ENCODE results near the gene MYMX. TPM values are rescaled to one million over a fixed set of nuclear protein-coding genes. Genes with fewer than 3 reads are reported as not detected.
A peak's percentile ranks its signal among the peaks of the same experiment; 100 is the strongest.

MYMX gene
- total and polyA plus RNA-seq, 2 of the 13 experiments (the other 11 are each of a cell fraction or from before 2014, with no cell fraction given) = not detected

GRCh38 chr6:44219053-44219814 lies 2.5 kb downstream of the MYMX start (continued):
- TF ChIP-seq AKNA (CRISPR knock-in tag; IDR thresholded peaks at IDR 0.05; ENCODE audit: borderline replicate concordance) (peak; percentile 75; the same call in 1 of the 2 replicates), HNRNPK (IDR thresholded peaks at IDR 0.05; ENCODE audit: low read depth, low read length, poor library complexity, severe bottlenecking) (peak; percentile 86), MAZ (IDR thresholded peaks at IDR 0.05; ENCODE audit: borderline replicate concordance, low read depth, low read length) (no peak), MAZ (CRISPR knock-in tag; IDR thresholded peaks at IDR 0.05; ENCODE audit: low read depth) (peak; percentile 46; the same call in 1 of the 2 replicates), TFDP2 (CRISPR knock-in tag; IDR thresholded peaks at IDR 0.05) (peak; percentile 81), PATZ1 (CRISPR knock-in tag; IDR thresholded peaks at IDR 0.05) (peak; percentile 77), ZNF451 (CRISPR knock-in tag; IDR thresholded peaks at IDR 0.05) (peak; percentile 83; the same call in 1 of the 2 replicates), ZNF792 (CRISPR knock-in tag; IDR thresholded peaks at IDR 0.05) (peak; percentile 85), PHF8 (CRISPR knock-in tag; IDR thresholded peaks at IDR 0.05) (peak; percentile 78), BHLHE40 (IDR thresholded peaks at IDR 0.05; ENCODE audit: low read length) (peak; percentile 67), HOXA3 (CRISPR knock-in tag; IDR thresholded peaks at IDR 0.05) (peak; percentile 75), MED13 (CRISPR knock-in tag; IDR thresholded peaks at IDR 0.05) (no peak)
- TF ChIP-seq, protein P1, sequence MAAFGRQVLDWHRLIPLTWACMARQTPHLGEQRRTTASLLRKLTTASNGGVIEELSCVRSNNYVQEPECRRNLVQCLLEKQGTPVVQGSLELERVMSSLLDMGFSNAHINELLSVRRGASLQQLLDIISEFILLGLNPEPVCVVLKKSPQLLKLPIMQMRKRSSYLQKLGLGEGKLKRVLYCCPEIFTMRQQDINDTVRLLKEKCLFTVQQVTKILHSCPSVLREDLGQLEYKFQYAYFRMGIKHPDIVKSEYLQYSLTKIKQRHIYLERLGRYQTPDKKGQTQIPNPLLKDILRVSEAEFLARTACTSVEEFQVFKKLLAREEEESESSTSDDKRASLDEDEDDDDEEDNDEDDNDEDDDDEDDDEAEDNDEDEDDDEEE (CRISPR knock-in tag; IDR thresholded peaks at IDR 0.05) = 0 out of 2 replicates have a peak, but pooled peaks have one; percentile 23
- TF ChIP-seq, protein P2, sequence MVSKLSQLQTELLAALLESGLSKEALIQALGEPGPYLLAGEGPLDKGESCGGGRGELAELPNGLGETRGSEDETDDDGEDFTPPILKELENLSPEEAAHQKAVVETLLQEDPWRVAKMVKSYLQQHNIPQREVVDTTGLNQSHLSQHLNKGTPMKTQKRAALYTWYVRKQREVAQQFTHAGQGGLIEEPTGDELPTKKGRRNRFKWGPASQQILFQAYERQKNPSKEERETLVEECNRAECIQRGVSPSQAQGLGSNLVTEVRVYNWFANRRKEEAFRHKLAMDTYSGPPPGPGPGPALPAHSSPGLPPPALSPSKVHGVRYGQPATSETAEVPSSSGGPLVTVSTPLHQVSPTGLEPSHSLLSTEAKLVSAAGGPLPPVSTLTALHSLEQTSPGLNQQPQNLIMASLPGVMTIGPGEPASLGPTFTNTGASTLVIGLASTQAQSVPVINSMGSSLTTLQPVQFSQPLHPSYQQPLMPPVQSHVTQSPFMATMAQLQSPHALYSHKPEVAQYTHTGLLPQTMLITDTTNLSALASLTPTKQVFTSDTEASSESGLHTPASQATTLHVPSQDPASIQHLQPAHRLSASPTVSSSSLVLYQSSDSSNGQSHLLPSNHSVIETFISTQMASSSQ (IDR thresholded peaks at IDR 0.05; ENCODE audit: low read depth) = no peak; the same call in 1 of the 2 replicates
- TF ChIP-seq, protein P2 (CRISPR knock-in tag; IDR thresholded peaks at IDR 0.05; ENCODE audit: borderline replicate concordance) = 0 out of 2 replicates have a peak, but pooled peaks have one; percentile 25
